B cell (primary cell): ENCODE measurements around the gene RAB11FIP3.

Experiments
- EZH2 ChIP-seq: IDR thresholded peaks from 2 replicates; pipeline ENCODE4 v1.6.1; 2012; ENCODE audit warnings: borderline replicate concordance, low read depth, mild to moderate bottlenecking, moderate library complexity, low read length; ENCODE audit not compliant: insufficient read depth, poor library complexity, severe bottlenecking
- TF ChIP-seq, protein P1 (sequence below): fragments of 200-600 bp; IDR thresholded peaks from one replicate; pipeline ENCODE4 v1.8.0; 2022; ENCODE audit warnings: antibody characterized with exemption, mild to moderate bottlenecking

DNA sequence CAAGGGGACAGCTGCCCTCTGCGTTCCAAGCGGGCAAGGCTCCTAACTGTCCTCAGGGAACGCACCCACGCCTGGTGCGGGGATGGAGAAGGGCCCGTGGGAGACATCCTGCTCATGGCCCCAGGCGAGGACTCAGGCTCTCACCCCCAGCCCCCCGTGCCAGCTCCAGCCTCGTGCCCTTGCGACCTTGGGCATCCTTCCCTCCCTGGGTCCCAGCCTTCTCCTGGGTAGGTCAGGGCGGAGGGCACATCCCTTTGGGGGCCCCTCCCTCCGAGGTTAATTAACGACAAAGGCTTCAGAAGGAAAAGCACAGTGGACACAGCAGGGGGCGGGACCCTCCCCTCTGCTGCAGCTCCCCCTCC is 46.6 kb upstream of the RAB11FIP3 start:
- TF ChIP-seq, protein P1, sequence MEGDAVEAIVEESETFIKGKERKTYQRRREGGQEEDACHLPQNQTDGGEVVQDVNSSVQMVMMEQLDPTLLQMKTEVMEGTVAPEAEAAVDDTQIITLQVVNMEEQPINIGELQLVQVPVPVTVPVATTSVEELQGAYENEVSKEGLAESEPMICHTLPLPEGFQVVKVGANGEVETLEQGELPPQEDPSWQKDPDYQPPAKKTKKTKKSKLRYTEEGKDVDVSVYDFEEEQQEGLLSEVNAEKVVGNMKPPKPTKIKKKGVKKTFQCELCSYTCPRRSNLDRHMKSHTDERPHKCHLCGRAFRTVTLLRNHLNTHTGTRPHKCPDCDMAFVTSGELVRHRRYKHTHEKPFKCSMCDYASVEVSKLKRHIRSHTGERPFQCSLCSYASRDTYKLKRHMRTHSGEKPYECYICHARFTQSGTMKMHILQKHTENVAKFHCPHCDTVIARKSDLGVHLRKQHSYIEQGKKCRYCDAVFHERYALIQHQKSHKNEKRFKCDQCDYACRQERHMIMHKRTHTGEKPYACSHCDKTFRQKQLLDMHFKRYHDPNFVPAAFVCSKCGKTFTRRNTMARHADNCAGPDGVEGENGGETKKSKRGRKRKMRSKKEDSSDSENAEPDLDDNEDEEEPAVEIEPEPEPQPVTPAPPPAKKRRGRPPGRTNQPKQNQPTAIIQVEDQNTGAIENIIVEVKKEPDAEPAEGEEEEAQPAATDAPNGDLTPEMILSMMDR = no peak
- no peak for TF ChIP-seq EZH2
